HepG2 (cell line): ENCODE results near the gene RNF40. TPM values are rescaled to one million over a fixed set of nuclear protein-coding genes. Genes with fewer than 3 reads are reported as not detected.

Experiments
- ATAC-seq: fragments of 200-7000 bp; cut with Tn5 transposase; 3 replicates; pipeline ENCODE4 v1.9.1; 2020; ENCODE audit warnings: mild to moderate bottlenecking, moderate library complexity
- BruUV-seq: library from RNA; stranded (reverse); fragments of 400-500 nt; replicated peaks from 2 replicates; lab custom pipeline; 2021; lab: Mats Ljungman, UMichigan
- CTCF ChIA-PET: fragments of 300-600 bp; formaldehyde crosslinking; extraction: SDS; loops from one replicate; lab custom pipeline; 2021; ENCODE audit warnings: low total read pairs, inconsistent platforms, low intra/inter-chr PET ratio; lab: Yijun Ruan, JAX
- POLR2A ChIA-PET: fragments of 350-600 bp; sonication (Branson Sonifier 250); formaldehyde crosslinking; loops from one replicate; lab custom pipeline; 2020; ENCODE audit warnings: antibody characterized with exemption, inconsistent platforms; lab: Yijun Ruan, JAX
- DNase-seq: peaks from one replicate; pipeline ENCODE4 v3.0.0-alpha.2; 2015; ENCODE audit warnings: low spot score
- FAIRE-seq: peaks from 3 replicates; lab custom pipeline; 2011; peaks lifted over from hg19 to GRCh38; lab: Jason Lieb, UNC
- H2AFZ ChIP-seq: one replicate; pipeline ENCODE4 v1.6.1; 2011; ENCODE audit warnings: low read length, inconsistent platforms
- H3K27ac ChIP-seq: fragments of 300-600 bp; 3 replicates; pipeline ENCODE4 v1.8.0; 2011; ENCODE audit warnings: mixed run types, mild to moderate bottlenecking, mixed read lengths, low read length, inconsistent platforms; ENCODE audit not compliant: insufficient read depth; ENCODE audit errors: extremely low read length
- H3K27me3 ChIP-seq, 2 experiments: fragments of 200-600 bp in 1 of 2; 2 replicates in 1 of 2; 3 replicates in 1 of 2; pipeline versions ENCODE4 v1.6.0 to v1.8.0; 2011; ENCODE audit warnings: low read length in 2 of 2, mild to moderate bottlenecking in 2 of 2, moderate library complexity in 2 of 2, inconsistent platforms in 1 of 2; ENCODE audit not compliant: insufficient read depth in 2 of 2, control insufficient read depth in 1 of 2
- H3K36me3 ChIP-seq, 2 experiments: fragments of 200-600 bp in 1 of 2; replicated peaks in 1 of 2; 2 replicates in 1 of 2; 3 replicates in 1 of 2; pipeline versions ENCODE4 v1.5.1 to v1.8.0; 2011; ENCODE audit warnings: low read length in 2 of 2, inconsistent platforms in 1 of 2; ENCODE audit not compliant: insufficient read depth in 2 of 2, control insufficient read depth in 1 of 2
- H3K4me1 ChIP-seq: 2 replicates; pipeline ENCODE4 v1.5.1; 2012; ENCODE audit warnings: low read length, inconsistent platforms; ENCODE audit not compliant: insufficient read depth
- H3K4me2 ChIP-seq: 2 replicates; pipeline ENCODE4 v1.6.0; 2011; ENCODE audit warnings: low read depth, low read length, inconsistent platforms
- H3K4me3 ChIP-seq, 3 experiments: fragments of 200-600 bp in 1 of 3; sonication (generic), shearing (Covaris generic) in 1 of 3; replicated peaks in 1 of 3; 2 replicates each; pipeline ENCODE4 v1.5.1; 2011 to 2016; ENCODE audit warnings: low read length in 3 of 3, inconsistent platforms in 2 of 3, low read depth in 2 of 3, mild to moderate bottlenecking in 2 of 3, control low read depth in 1 of 3, mixed read lengths in 1 of 3; ENCODE audit not compliant: insufficient read depth in 1 of 3
- H3K79me2 ChIP-seq: one replicate; pipeline ENCODE4 v1.6.1; 2011; ENCODE audit warnings: low read length, inconsistent platforms; ENCODE audit not compliant: insufficient read depth
- H3K9ac ChIP-seq: 2 replicates; pipeline ENCODE4 v1.6.0; 2011; ENCODE audit warnings: mild to moderate bottlenecking, low read depth, low read length, inconsistent platforms; ENCODE audit not compliant: insufficient read depth
- H3K9me3 ChIP-seq: 2 replicates; pipeline ENCODE4 v1.5.1; 2012; ENCODE audit warnings: mild to moderate bottlenecking, low read length
- H4K20me1 ChIP-seq: 2 replicates; pipeline ENCODE4 v1.6.0; 2011; ENCODE audit warnings: inconsistent platforms, mild to moderate bottlenecking, low read length, moderate library complexity; ENCODE audit not compliant: insufficient read depth
- AGO1 ChIP-seq: fragments of 200-400 bp; formaldehyde crosslinking; IDR thresholded peaks from 2 replicates; pipeline ENCODE4 v1.6.1; 2017; ENCODE audit warnings: mild to moderate bottlenecking, low read depth, low read length, moderate library complexity; ENCODE audit not compliant: poor library complexity, severe bottlenecking
- FOXA1 ChIP-seq, 2 experiments: fragments of 450-650 bp in 1 of 2; sonication (generic) in 1 of 2; formaldehyde crosslinking in 1 of 2; IDR thresholded peaks; 2 replicates each; pipeline versions ENCODE4 v1.4.0 to v1.6.1; 2016 to 2020; ENCODE audit warnings: missing genetic modification reagents in 1 of 2
- FOXM1 ChIP-seq: sonication (generic); formaldehyde crosslinking; IDR thresholded peaks from 2 replicates; pipeline ENCODE4 v1.5.0; 2020; ENCODE audit warnings: missing genetic modification reagents
- GTF2F1 ChIP-seq: fragments of 150-350 bp; IDR thresholded peaks from 2 replicates; pipeline ENCODE4 v1.6.1; 2014; ENCODE audit warnings: low read length
- HDAC1 ChIP-seq: sonication (generic); formaldehyde crosslinking; IDR thresholded peaks from 2 replicates; pipeline ENCODE4 v1.5.1; 2020; ENCODE audit warnings: mild to moderate bottlenecking, missing genetic modification reagents
- HNF4A ChIP-seq: sonication (generic); formaldehyde crosslinking; IDR thresholded peaks from 2 replicates; pipeline ENCODE4 v1.4.0; 2020; ENCODE audit warnings: missing genetic modification reagents
- IKZF4 ChIP-seq: sonication (generic); formaldehyde crosslinking; IDR thresholded peaks from 2 replicates; pipeline ENCODE4 v1.5.1; 2020; ENCODE audit warnings: borderline replicate concordance, mild to moderate bottlenecking, low read depth, missing genetic modification reagents; ENCODE audit errors: not compliant biosample characterization
- KDM6A ChIP-seq: IDR thresholded peaks from 2 replicates; pipeline ENCODE4 v1.6.1; 2016; ENCODE audit warnings: low read depth
- LCORL ChIP-seq, 2 experiments: fragments of 450-650 bp in 1 of 2; sonication (generic) in 1 of 2; formaldehyde crosslinking in 1 of 2; IDR thresholded peaks; 2 replicates each; pipeline versions ENCODE4 v1.5.0 to v1.6.1; 2017 to 2020; ENCODE audit warnings: antibody characterized with exemption in 1 of 2, missing genetic modification reagents in 1 of 2
- MAFK ChIP-seq, 2 experiments: IDR thresholded peaks in 1 of 2; conservative IDR thresholded peaks in 1 of 2; 2 replicates each; pipeline ENCODE4 v1.6.1; 2011; ENCODE audit warnings: improper control_type of control experiment in 2 of 2, low read length in 2 of 2
- NFE2L2 ChIP-seq: fragments of 150-350 bp; IDR thresholded peaks from 2 replicates; pipeline ENCODE4 v1.6.1; 2014; ENCODE audit warnings: low read length
- NR2F6 ChIP-seq, 2 experiments: IDR thresholded peaks; 2 replicates each; pipeline ENCODE4 v1.6.1; 2016; ENCODE audit warnings: antibody characterized with exemption in 1 of 2, mild to moderate bottlenecking in 1 of 2
- RARG ChIP-seq: sonication (generic); formaldehyde crosslinking; IDR thresholded peaks from 2 replicates; pipeline ENCODE4 v1.4.0; 2020; ENCODE audit warnings: low read depth, mild to moderate bottlenecking, missing genetic modification reagents
- RFX1 ChIP-seq: fragments of 450-650 bp; IDR thresholded peaks from 2 replicates; pipeline ENCODE4 v1.6.1; 2017
- SP1 ChIP-seq, 2 experiments: fragments of 450-650 bp in 1 of 2; sonication (generic) in 1 of 2; formaldehyde crosslinking in 1 of 2; IDR thresholded peaks; 2 replicates each; pipeline versions ENCODE4 v1.4.0 to v1.6.1; 2016 to 2020; ENCODE audit warnings: missing genetic modification reagents in 1 of 2
- STAT5B ChIP-seq: sonication (generic); formaldehyde crosslinking; IDR thresholded peaks from 2 replicates; pipeline ENCODE4 v1.4.0; 2020; ENCODE audit warnings: missing genetic modification reagents
- ZMYM3 ChIP-seq: sonication (generic); formaldehyde crosslinking; IDR thresholded peaks from 2 replicates; pipeline ENCODE4 v1.5.1; 2020; ENCODE audit warnings: mild to moderate bottlenecking, missing genetic modification reagents
- ZNF136 ChIP-seq: sonication (generic); formaldehyde crosslinking; IDR thresholded peaks from 2 replicates; pipeline ENCODE4 v1.8.1; 2022; ENCODE audit warnings: low read depth, mild to moderate bottlenecking, moderate library complexity, missing genetic modification reagents
- ZNF3 ChIP-seq: IDR thresholded peaks from 2 replicates; pipeline ENCODE4 v1.7.0; 2017; ENCODE audit warnings: inconsistent platforms
- ZNF7 ChIP-seq: IDR thresholded peaks from 2 replicates; pipeline ENCODE4 v1.6.1; 2016; ENCODE audit warnings: missing biosample characterization, missing genetic modification reagents
- WGBS: methylation state at CpG from one replicate; pipeline ENCODE4 v1.1.6; 2017; ENCODE audit warnings: low lambda C conversion rate; 5-methylcytosine and 5-hydroxymethylcytosine counted together
- in situ Hi-C: cut with HindIII; loops from 2 replicates; pipeline ENCODE4 v1.10.0; 2017; ENCODE audit warnings: low pct_unique_long_range_greater_than_20kb; ENCODE audit not compliant: extremely low pct_ligation_motif_present
- intact Hi-C: fragments of 100-400 bp; cut with micrococcal nuclease; formaldehyde crosslinking; loops from one replicate; pipeline ENCODE4 v1.10.0; 2022; ENCODE audit not compliant: unreplicated experiment
- polyA plus RNA-seq, 8 experiments: library from polyadenylated mRNA; depleted of rRNA in 3 of 8; stranded (reverse) in 7 of 8; unstranded in 1 of 8; fragments of >200 nt; fragmentation: Illumina TruSeq in 4 of 8; extraction: Trizol in 4 of 8; gene quantifications; 2 replicates each; pipeline versions ENCODE4 v1.2.1 to v1.2.3, GENCODE V29; 2011 to 2016; ENCODE audit warnings: low read depth in 4 of 8, missing spikeins in 1 of 8, mixed read lengths in 1 of 8; ENCODE audit not compliant: insufficient read depth in 1 of 8
- total RNA-seq, 5 experiments: library from RNA; depleted of rRNA; stranded (reverse); fragments of >200 nt; fragmentation: Illumina TruSeq; extraction: Trizol; gene quantifications; 2 replicates each; pipeline ENCODE4 v1.2.3, GENCODE V29; 2016; ENCODE audit warnings: low read depth in 1 of 5
- TF ChIP-seq, protein P1 (sequence below): sonication (generic); formaldehyde crosslinking; conservative IDR thresholded peaks from 2 replicates; pipeline ENCODE4 v1.4.0; 2020; ENCODE audit warnings: missing genetic modification reagents
- TF ChIP-seq, protein P2 (sequence below): sonication (generic); formaldehyde crosslinking; IDR thresholded peaks from 2 replicates; pipeline ENCODE4 v1.4.0; 2020; ENCODE audit warnings: missing genetic modification reagents, borderline replicate concordance
- TF ChIP-seq, protein P3 (sequence below): fragments of 450-650 bp; IDR thresholded peaks from 2 replicates; pipeline ENCODE4 v1.6.1; 2016

Gene RNF40
- total and polyA plus RNA-seq, 2 of the 13 experiments (the other 11 are each of a cell fraction or from before 2014, with no cell fraction given), result 84.0 to 85.6 TPM

DNA sequence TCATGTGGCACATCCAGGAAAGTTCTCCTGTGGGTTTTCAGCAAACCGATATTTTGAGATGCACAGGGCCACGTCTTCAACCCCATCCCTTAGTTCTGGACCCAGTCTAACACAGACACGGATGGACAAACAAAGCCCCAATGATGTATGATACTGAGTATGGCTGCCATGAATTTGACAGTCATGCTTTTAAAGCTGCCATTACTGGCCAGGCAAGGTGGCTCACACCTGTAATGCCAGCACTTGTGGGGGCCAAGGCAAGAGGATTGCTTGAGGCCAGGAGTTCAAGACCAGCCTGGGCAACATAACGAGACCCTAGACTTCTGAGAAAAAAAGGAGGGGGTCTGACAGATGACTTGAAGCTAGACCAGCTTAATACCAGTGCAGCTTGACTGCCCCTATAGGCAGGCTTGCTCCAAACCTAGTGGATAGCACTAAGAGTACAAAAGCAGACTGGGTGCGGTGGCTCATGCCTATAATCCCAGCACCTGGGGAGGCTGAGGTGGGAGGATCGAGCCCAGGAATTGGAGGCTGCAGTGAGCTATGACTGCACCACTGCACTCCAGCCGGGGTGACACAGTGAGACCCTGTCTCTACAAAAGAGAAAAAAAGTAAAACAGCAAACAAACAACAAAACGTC, 35.7 kb downstream of the RNF40 start:
- H3K27me3 ChIP-seq, result peaks cover 0 to 9% of the 10 kb centered on the region in 2 experiments; a peak in 2 of 5 replicates
- no peak overlapping the region for H3K27ac ChIP-seq
- DNase-seq, result peak; percentile 45
- H3K9ac ChIP-seq, result no peak overlapping the region
- no TSS peak for BruUV-seq
- in situ Hi-C loops, result no loop called here
- 38% methylated on average over 8 of the region's 8 CpGs for WGBS
- CTCF ChIA-PET, result no interaction called here
- POLR2A ChIA-PET, result interaction anchor here (0.7 to 7.0 kb wide), 4 partner anchors 8 to 49 kb away, joined by 3 to 42 read pairs (median 4); no protein-coding TSS in a partner anchor
- intact Hi-C loops, result no loop called here
- H4K20me1 ChIP-seq, result no peaks in the 10 kb centered on the region
- peak; percentile 82 for ATAC-seq
- no peaks in the 10 kb centered on the region for H3K79me2 ChIP-seq
- H2AFZ ChIP-seq, result no peak overlapping the region
- H3K36me3 ChIP-seq, result no peaks in the 10 kb centered on the region
- no peak overlapping the region for H3K4me2 ChIP-seq
- peak; percentile 84 for FAIRE-seq
- H3K4me3 ChIP-seq, result no peak overlapping the region
- H3K9me3 ChIP-seq, result no peaks in the 10 kb centered on the region
- H3K4me1 ChIP-seq, result peaks cover 48% of the 10 kb centered on the region
- TF ChIP-seq ZMYM3 (CRISPR knock-in tag) (0 out of 2 replicates have a peak, but pooled peaks have one; percentile 38), ZNF136 (CRISPR knock-in tag) (0 out of 2 replicates have a peak, but pooled peaks have one; percentile 13), KDM6A (0 out of 2 replicates have a peak, but pooled peaks have one; percentile 5), STAT5B (CRISPR knock-in tag) (no peak), RFX1 (no peak), GTF2F1 (no peak), FOXM1 (CRISPR knock-in tag) (no peak), LCORL (IDR thresholded peaks at IDR 0.05) (no peak), LCORL (CRISPR knock-in tag; IDR thresholded peaks at IDR 0.05) (no peak), MAFK (conservative IDR thresholded peaks at IDR 0.05 in 1 of 2, IDR thresholded peaks at IDR 0.05 in 1 of 2; ENCODE audit: low read length in 2 of 2) (no peak), NFE2L2 (peak; percentile 64), ZNF7 (CRISPR knock-in tag) (peak; percentile 91), IKZF4 (peak; percentile 36), HDAC1 (CRISPR knock-in tag) (no peak), SP1 (IDR thresholded peaks at IDR 0.05) (no peak), SP1 (CRISPR knock-in tag; IDR thresholded peaks at IDR 0.05) (no peak), FOXA1 (IDR thresholded peaks at IDR 0.05) (no peak), FOXA1 (CRISPR knock-in tag; IDR thresholded peaks at IDR 0.05) (no peak), HNF4A (no peak), ZNF3 (peak; percentile 38; the same call in 1 of the 2 replicates), NR2F6 (IDR thresholded peaks at IDR 0.05) (no peak), NR2F6 (CRISPR knock-in tag; IDR thresholded peaks at IDR 0.05) (no peak), RARG (CRISPR knock-in tag) (no peak), AGO1 (no peak)
- TF ChIP-seq, protein P1, sequence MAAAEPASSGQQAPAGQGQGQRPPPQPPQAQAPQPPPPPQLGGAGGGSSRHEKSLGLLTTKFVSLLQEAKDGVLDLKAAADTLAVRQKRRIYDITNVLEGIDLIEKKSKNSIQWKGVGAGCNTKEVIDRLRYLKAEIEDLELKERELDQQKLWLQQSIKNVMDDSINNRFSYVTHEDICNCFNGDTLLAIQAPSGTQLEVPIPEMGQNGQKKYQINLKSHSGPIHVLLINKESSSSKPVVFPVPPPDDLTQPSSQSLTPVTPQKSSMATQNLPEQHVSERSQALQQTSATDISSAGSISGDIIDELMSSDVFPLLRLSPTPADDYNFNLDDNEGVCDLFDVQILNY, result no peak
- TF ChIP-seq, protein P2, sequence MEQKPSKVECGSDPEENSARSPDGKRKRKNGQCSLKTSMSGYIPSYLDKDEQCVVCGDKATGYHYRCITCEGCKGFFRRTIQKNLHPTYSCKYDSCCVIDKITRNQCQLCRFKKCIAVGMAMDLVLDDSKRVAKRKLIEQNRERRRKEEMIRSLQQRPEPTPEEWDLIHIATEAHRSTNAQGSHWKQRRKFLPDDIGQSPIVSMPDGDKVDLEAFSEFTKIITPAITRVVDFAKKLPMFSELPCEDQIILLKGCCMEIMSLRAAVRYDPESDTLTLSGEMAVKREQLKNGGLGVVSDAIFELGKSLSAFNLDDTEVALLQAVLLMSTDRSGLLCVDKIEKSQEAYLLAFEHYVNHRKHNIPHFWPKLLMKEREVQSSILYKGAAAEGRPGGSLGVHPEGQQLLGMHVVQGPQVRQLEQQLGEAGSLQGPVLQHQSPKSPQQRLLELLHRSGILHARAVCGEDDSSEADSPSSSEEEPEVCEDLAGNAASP (CRISPR knock-in tag), result no peak
- TF ChIP-seq, protein P3, sequence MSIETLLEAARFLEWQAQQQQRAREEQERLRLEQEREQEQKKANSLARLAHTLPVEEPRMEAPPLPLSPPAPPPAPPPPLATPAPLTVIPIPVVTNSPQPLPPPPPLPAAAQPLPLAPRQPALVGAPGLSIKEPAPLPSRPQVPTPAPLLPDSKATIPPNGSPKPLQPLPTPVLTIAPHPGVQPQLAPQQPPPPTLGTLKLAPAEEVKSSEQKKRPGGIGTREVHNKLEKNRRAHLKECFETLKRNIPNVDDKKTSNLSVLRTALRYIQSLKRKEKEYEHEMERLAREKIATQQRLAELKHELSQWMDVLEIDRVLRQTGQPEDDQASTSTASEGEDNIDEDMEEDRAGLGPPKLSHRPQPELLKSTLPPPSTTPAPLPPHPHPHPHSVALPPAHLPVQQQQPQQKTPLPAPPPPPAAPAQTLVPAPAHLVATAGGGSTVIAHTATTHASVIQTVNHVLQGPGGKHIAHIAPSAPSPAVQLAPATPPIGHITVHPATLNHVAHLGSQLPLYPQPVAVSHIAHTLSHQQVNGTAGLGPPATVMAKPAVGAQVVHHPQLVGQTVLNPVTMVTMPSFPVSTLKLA, result no peak
